SKM-1 treated with dmso at 0.1 percent for 144 hours (cell line): ENCODE data around the gene PLPP4.

Source experiments
- DNase-seq: peaks from one replicate; lab custom pipeline; 2025; ENCODE audit not compliant: unreplicated experiment; lab: John Stamatoyannopoulos, UW

PLPP4 gene

DNA sequence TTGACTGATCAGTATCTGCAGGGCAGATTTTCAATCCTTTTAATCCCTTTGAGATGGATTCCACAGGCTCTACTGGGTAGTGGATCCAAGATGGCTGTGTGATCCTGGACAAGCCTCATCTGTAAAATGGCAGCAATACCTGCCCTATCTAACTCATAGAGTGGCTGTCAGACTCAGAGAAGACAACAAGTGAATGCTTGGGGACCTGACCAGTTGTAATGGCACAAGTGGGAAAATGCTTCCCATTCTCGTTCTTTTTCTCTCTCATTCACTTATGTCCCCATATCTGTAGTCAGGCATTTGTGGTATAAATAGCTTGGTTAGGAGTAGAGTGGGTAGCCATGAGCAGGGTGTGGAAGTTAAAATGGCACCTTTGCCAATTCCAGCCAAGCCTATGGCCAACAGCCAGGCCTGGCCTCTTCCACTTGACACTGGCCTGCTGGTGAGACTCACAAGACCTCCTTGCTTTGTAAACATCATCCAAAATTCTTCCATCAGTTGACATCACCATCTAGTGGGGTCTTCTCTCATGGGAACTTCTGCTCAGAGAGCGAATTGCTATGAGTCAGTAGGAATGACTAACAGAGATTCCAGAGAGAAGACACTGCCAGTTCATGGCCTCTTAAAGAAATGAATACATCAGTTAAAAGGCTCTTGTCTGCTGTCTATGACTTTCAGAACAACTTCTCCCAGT, 150.1 kb downstream of the PLPP4 start:
- no peak for DNase-seq

DNA sequence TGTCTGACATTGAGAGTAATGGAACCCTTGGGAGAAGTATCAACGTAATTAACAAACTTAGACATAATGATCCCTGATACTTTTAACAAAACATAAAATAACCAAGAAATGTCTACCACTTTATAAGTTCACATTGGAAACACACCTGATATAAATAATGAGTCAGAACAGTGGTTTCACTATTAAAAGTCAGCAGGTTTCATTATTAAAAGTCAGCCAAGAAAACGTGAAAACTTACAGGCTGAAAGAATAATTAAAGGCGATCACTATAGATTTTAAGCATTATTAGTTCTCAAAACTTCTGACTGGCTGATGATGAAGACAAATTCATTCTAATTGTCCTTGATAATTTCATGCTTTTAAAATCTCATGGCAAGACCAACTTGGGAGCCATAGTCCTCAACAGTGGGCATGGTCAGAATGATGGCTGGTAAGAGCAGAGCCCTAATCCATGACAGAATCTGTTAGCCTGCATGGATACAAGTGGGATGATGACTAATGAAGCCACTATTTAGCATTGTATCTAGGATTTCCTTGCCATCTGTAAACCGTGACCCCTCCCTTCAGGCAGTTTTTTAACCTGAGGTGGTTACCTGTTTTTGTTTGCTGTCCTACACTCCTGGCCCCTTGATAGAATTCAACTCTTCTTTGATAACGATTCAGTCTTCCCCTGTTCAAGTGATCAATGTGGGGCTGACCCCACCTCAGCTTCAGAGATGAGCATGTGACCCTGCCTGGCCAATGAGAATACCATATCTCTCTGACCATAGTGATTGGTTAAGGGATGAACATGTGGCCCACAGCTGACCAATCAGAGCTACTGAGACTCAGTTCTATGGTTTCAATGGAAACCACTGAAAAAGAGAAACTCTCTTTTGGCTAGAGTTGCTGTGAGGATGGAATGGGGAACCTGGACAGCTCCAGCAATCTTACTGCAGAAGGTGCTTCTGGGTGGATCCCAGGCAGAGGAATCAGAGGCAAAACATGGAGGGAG, 151.0 kb downstream of the PLPP4 start:
- no peak for DNase-seq

DNA sequence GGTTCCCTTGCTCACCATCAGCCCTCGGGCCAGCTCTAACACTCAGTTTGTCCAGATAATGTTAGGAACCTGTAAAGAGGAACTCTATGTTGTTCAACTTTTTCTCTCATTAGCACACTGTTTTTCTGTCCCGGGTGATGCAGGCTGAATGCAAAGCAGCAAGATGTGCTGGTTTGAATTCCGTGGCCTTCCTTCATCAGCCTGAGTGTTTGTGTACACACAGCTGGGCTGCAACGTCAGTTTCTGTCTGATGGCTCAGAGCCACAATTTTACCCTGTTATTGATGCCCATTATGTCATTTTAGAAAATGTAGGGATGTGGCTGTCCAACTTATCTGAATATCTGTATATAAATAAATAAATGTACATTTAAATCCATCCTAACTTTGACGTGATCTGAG, 152.0 kb downstream of the PLPP4 start:
- DNase-seq = no peak

DNA sequence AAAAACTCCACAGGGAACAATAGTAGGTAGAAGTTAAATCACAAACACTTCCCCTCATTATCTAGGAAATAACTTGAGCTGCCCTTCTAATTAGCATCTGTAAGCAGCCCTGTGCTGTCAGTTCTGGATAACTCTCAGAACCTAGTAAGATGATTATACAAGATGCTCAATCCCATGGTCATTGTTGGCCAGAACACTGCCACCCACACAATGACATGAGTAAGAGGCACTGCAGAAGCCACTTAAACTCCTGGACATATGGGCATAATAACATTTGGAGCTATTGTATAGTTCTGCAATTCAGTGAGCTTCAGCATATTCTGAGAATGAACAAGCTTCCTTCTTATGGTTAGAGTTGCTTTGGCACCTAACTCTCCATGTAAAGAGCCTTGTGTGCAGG, 153.8 kb downstream of the PLPP4 start:
- DNase-seq = no peak

DNA sequence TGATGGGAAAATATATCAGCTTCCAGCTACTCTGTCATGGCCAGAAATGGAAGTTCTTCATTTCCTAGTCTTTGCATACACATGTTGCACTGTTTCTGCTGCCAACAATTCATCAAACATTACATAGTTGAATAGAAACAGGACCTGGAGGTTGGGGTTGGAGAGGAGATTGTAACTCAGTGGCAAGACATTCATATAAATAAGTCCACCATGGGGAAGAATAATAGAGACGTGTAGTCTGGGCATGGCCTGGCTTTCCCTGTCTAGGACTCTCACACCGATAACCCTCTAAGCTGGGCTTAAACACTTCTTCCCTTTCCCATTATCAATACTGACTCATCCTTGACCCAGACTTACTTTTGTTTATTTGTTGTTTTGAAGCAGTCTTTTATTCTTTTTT, 155.7 kb downstream of the PLPP4 start:
- no peak for DNase-seq

DNA sequence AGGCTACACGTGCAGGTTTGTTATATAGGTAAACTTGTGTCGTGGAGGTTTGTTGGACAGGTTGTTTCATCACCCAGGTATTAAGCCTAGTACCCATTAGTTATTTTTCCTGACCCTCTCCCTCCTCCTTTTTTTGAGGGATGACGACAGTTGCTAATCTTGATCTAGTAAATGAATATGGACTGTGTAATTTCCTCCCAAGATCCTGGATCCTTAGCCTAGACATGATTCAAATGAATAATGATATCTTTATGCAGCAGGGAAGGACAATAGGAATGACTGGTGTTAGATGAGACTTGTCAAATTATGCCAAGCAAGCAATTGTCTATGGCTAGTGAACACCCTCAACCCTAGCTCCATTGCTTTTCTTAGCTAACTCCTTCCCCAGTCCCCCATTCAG, 156.2 kb downstream of the PLPP4 start:
- DNase-seq = no peak

DNA sequence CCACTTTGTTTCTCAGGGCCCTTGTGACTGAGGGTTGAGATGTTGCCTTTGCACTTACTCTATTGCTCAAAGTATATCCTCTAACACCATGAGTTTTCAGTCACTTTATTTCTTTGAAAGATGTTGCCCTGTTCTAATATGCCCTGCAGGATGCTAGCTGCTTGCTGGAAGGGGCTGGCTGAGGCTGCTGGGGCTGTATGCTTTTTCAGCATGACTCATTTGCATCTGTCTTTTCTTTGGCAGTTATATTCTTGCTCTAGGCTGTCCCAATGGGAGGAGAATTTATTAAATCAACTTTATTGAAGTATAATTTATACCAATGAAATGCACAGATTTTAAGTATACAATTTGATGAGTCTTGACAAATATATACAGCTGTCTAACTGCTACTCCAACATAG, 157.7 kb downstream of the PLPP4 start:
- DNase-seq = no peak

DNA sequence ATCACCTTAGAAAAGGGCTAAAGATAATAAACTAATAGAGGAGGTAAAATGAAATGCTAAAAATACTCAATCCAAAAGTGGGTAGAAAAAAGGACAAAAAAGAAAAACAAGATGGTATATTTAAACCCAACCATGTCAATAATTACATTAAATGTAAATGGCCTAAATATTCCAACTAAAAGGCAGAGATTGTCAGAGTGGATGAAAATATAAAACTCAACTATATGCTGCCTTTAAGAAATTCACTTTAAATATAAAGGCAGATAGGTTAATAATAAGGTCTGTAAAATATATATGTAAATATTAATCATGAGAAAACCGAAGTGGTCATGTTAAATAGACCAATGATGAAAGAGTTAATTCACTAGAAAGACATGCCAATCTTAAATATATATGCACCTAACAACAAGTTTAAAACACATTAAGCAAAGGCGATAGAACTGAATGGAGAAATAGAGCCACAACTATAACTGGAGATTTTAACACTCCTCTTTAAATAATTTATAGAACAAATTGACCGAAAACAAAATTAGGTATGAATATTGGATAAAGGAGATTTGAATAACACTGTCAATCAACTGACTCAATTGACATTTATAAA, 159.4 kb downstream of the PLPP4 start:
- DNase-seq = no peak

DNA sequence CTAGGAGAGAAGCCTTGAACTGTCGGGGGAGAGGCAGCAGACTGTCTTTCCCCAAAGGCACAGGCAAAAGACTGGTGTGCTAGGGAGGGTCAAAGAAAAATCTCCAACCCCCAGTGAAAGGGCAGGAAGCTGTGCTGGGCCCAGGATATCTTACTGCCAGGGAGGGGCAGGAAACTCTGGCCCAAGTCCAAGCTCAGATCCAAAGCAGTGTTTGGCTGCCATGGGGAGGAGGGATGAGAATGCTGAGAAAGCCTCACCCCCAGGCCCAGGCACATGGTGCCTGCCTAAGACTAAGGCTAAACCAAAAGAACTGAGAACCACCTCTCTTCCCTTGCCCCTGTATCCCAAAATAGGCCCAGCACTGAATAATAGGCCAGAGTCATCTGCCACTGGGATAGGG, 171.2 kb downstream of the PLPP4 start:
- DNase-seq = no peak

DNA sequence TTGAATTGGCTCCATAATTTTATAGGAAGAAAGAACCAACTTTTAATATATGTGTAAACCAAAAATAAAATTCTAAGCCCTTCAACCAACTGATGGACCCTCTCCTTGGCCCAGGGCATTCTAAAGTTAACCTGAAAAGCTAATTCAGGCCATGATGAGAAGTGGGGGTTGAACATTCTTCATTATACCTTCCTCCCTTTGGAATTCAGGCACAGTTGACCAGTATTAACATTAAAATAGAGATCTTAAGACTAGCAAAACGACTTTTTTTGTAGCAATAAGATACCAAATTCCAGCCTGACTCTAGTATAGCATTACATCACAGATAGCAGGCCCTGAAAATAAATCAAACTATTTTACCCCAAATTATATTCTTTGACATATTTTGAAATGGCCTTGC, 173.2 kb downstream of the PLPP4 start:
- no peak for DNase-seq

DNA sequence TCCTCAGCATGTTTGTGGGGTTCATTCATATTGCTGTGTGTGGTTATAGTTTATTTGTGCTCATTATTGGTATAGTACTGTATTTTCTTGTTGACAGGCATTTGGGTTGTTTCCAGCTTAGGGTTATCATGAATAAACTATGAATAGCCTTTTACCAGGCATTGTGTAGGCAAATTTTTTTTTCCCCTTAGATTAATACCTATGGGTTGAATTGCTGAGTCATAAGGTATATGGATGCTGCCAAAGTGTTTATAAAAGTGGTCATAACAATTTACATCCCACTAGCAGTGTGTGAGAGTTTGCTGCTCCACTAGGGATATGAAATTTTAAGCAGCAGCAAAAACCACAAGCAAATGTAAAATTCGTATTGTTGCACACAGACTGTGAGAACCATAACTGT, 175.0 kb downstream of the PLPP4 start:
- no peak for DNase-seq

DNA sequence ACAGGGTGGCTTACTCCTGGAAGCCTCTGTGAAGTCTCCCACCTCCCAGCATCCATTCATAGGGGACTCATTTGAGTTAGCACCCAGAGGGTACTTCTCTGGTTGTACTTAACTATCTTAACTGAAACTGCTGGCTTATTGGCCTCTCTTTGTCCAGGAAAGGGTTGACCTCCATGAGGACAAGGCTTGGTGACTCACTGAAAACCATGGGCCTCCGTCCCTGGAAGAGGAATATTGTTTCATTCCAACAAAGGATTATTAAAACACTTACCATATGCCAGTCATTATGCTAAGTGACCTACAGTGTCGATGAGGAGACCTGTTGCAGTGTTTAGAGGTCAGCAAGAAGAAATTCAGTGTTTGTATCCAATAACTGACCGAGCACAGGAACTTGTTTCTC, 175.9 kb downstream of the PLPP4 start:
- DNase-seq = no peak

DNA sequence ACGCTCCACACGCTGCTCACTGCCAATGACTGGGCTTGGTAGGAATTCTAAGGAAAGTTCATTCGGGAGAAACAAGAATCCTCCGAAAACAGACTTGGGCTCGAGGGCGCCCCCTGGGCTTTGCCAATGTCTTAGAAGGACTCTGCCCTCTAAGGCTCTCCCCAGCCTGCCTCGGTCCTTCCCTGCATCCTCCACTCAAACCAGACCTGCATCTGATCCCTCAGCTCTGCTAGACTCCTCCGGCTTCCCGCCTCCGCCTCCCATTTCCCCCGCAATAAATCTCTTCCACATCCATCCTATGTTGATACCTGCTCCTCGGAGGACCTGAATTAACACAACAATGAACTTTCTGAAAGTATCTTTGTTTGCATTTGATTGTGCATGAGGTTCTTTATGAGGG, 177.6 kb downstream of the PLPP4 start:
- no peak for DNase-seq
